HCT116 (cell line): Measurements from ENCODE around the gene PRMT9.
A peak's percentile ranks its signal among the peaks of the same experiment; 100 is the strongest.

Experiments
- EZH2 ChIP-seq: fragments of 200-600 bp; sonication (generic); IDR thresholded peaks from 2 replicates; pipeline ENCODE4 v1.6.1; 2017; ENCODE audit warnings: antibody characterized with exemption, mixed run types
- EZH2phosphoT487 ChIP-seq: fragments of 200-600 bp; IDR thresholded peaks from 2 replicates; pipeline ENCODE4 v1.6.1; 2018; ENCODE audit warnings: antibody characterized with exemption, borderline replicate concordance
- POLR2AphosphoS5 ChIP-seq: IDR thresholded peaks from 2 replicates; pipeline ENCODE4 v1.6.1; 2011; ENCODE audit warnings: mild to moderate bottlenecking, low read depth, low read length, moderate library complexity
- RAD21 ChIP-seq: IDR thresholded peaks from 2 replicates; pipeline ENCODE4 v1.6.1; 2012; ENCODE audit warnings: low read depth, mild to moderate bottlenecking
- REST ChIP-seq: IDR thresholded peaks from 2 replicates; pipeline ENCODE4 v1.6.1; 2012; ENCODE audit warnings: low read depth
- SIN3A ChIP-seq: IDR thresholded peaks from 2 replicates; pipeline ENCODE4 v1.6.1; 2012; ENCODE audit warnings: low read depth
- SP1 ChIP-seq: IDR thresholded peaks from 2 replicates; pipeline ENCODE4 v1.6.1; 2012; ENCODE audit warnings: low read depth
- TCF7L2 ChIP-seq: IDR thresholded peaks from 2 replicates; pipeline ENCODE4 v1.7.0; 2011; ENCODE audit warnings: borderline replicate concordance, inconsistent platforms; ENCODE audit not compliant: insufficient read depth, insufficient read length; ENCODE audit errors: extremely low read depth
- YY1 ChIP-seq: IDR thresholded peaks from 2 replicates; pipeline ENCODE4 v1.6.1; 2011; ENCODE audit warnings: low read length, low read depth, moderate library complexity, mild to moderate bottlenecking; ENCODE audit not compliant: insufficient replicate concordance; ENCODE audit errors: extremely low read depth
- ZNF274 ChIP-seq: fragments of 200-500 bp; sonication (Bioruptor generic); IDR thresholded peaks from 2 replicates; pipeline ENCODE4 v1.6.1; 2014; ENCODE audit warnings: mild to moderate bottlenecking, low read depth, low read length, inconsistent platforms
- TF ChIP-seq, protein P1 (sequence below), 3 experiments: fragments of 200-600 bp in 1 of 3; sonication (generic) in 1 of 3; IDR thresholded peaks in 2 of 3; conservative IDR thresholded peaks in 1 of 3; 2 replicates each; pipeline ENCODE4 v1.5.1; 2012 to 2017; ENCODE audit warnings: low read depth in 2 of 3, low read length in 2 of 3, antibody characterized with exemption in 1 of 3, borderline replicate concordance in 1 of 3, control low read depth in 1 of 3, mild to moderate bottlenecking in 1 of 3, mixed read lengths in 1 of 3, mixed run types in 1 of 3, moderate library complexity in 1 of 3; ENCODE audit not compliant: insufficient read depth in 1 of 3
- TF ChIP-seq, protein P2 (sequence below): IDR thresholded peaks from 2 replicates; pipeline ENCODE4 v1.6.1; 2011; ENCODE audit warnings: mild to moderate bottlenecking, low read length, moderate library complexity; ENCODE audit not compliant: insufficient replicate concordance; ENCODE audit errors: extremely low read depth
- TF ChIP-seq, protein P3 (sequence below): IDR thresholded peaks from 2 replicates; pipeline ENCODE4 v1.6.1; 2012

- TF ChIP-seq RAD21 (peak; percentile 94), POLR2AphosphoS5 (no peak), EZH2phosphoT487 (no peak), ZNF274 (no peak), TCF7L2 (no peak), SP1 (no peak), REST (no peak), SIN3A (no peak), EZH2 (no peak), YY1 (no peak)
- TF ChIP-seq, protein P1, sequence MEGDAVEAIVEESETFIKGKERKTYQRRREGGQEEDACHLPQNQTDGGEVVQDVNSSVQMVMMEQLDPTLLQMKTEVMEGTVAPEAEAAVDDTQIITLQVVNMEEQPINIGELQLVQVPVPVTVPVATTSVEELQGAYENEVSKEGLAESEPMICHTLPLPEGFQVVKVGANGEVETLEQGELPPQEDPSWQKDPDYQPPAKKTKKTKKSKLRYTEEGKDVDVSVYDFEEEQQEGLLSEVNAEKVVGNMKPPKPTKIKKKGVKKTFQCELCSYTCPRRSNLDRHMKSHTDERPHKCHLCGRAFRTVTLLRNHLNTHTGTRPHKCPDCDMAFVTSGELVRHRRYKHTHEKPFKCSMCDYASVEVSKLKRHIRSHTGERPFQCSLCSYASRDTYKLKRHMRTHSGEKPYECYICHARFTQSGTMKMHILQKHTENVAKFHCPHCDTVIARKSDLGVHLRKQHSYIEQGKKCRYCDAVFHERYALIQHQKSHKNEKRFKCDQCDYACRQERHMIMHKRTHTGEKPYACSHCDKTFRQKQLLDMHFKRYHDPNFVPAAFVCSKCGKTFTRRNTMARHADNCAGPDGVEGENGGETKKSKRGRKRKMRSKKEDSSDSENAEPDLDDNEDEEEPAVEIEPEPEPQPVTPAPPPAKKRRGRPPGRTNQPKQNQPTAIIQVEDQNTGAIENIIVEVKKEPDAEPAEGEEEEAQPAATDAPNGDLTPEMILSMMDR (IDR thresholded peaks at IDR 0.05 in 2 of 3, conservative IDR thresholded peaks at IDR 0.05 in 1 of 3; ENCODE audit: borderline replicate concordance in 1 of 3, insufficient read depth in 1 of 3, low read depth in 2 of 3, low read length in 2 of 3): peak; percentile 78 to 90 (median 81)
- TF ChIP-seq, protein P2, sequence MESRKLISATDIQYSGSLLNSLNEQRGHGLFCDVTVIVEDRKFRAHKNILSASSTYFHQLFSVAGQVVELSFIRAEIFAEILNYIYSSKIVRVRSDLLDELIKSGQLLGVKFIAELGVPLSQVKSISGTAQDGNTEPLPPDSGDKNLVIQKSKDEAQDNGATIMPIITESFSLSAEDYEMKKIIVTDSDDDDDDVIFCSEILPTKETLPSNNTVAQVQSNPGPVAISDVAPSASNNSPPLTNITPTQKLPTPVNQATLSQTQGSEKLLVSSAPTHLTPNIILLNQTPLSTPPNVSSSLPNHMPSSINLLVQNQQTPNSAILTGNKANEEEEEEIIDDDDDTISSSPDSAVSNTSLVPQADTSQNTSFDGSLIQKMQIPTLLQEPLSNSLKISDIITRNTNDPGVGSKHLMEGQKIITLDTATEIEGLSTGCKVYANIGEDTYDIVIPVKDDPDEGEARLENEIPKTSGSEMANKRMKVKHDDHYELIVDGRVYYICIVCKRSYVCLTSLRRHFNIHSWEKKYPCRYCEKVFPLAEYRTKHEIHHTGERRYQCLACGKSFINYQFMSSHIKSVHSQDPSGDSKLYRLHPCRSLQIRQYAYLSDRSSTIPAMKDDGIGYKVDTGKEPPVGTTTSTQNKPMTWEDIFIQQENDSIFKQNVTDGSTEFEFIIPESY: no peak
- TF ChIP-seq, protein P3, sequence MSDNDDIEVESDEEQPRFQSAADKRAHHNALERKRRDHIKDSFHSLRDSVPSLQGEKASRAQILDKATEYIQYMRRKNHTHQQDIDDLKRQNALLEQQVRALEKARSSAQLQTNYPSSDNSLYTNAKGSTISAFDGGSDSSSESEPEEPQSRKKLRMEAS: no peak
These were observed 93.6 kb downstream of the PRMT9 start for GRCh38 chr4:147590249-147590920.
